Measurements from ENCODE around the gene INTS1. TPM values are rescaled to one million over a fixed set of nuclear protein-coding genes. Genes with fewer than 3 reads are reported as not detected.
"Not testable (repeated sequence)": the region's sequence is repeated elsewhere in the genome, so short reads cannot be mapped to it uniquely, and the experiment has no call there.

INTS1 gene
- total RNA-seq, 1 donor from 2014 or later: 109 TPM

DNA sequence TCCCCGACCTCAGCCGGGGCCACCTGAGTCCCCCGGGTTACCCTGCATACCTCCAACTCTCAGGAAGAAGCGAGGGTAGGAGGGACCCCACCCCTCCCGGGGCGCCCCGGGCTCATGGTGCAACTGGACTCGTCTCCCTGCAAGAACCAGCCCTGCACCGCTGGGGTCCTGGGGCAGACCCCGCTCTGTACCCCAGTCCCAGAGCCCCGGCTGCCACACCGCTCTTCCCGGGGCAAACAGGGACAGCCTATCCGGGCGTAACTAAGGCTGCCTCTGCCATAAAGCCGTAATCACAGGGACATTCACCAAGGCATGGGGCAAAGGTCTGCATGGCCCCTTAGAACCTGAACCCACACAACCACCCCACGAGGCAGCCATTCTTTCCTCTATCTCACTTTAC, 19.7 kb upstream of the INTS1 start:
- TF ChIP-seq, protein P1, sequence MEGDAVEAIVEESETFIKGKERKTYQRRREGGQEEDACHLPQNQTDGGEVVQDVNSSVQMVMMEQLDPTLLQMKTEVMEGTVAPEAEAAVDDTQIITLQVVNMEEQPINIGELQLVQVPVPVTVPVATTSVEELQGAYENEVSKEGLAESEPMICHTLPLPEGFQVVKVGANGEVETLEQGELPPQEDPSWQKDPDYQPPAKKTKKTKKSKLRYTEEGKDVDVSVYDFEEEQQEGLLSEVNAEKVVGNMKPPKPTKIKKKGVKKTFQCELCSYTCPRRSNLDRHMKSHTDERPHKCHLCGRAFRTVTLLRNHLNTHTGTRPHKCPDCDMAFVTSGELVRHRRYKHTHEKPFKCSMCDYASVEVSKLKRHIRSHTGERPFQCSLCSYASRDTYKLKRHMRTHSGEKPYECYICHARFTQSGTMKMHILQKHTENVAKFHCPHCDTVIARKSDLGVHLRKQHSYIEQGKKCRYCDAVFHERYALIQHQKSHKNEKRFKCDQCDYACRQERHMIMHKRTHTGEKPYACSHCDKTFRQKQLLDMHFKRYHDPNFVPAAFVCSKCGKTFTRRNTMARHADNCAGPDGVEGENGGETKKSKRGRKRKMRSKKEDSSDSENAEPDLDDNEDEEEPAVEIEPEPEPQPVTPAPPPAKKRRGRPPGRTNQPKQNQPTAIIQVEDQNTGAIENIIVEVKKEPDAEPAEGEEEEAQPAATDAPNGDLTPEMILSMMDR (IDR thresholded peaks at IDR 0.05; ENCODE audit: unreplicated experiment): no peak
- no peak overlapping the region for H3K4me3 Mint-ChIP-seq (ENCODE audit: unreplicated experiment)
- peaks cover 4% of the 10 kb centered on the region for H3K4me1 Mint-ChIP-seq (ENCODE audit: unreplicated experiment)
- no peak for DNase-seq (ENCODE audit: low spot score)
- H3K27ac Mint-ChIP-seq (ENCODE audit: unreplicated experiment): no peak overlapping the region
- peaks cover 4% of the 10 kb centered on the region for H3K36me3 Mint-ChIP-seq (ENCODE audit: low read depth, unreplicated experiment)
- H3K27me3 Mint-ChIP-seq (ENCODE audit: unreplicated experiment): peaks cover 9% of the 10 kb centered on the region
- H3K9me3 Mint-ChIP-seq (ENCODE audit: unreplicated experiment): no peaks in the 10 kb centered on the region

DNA sequence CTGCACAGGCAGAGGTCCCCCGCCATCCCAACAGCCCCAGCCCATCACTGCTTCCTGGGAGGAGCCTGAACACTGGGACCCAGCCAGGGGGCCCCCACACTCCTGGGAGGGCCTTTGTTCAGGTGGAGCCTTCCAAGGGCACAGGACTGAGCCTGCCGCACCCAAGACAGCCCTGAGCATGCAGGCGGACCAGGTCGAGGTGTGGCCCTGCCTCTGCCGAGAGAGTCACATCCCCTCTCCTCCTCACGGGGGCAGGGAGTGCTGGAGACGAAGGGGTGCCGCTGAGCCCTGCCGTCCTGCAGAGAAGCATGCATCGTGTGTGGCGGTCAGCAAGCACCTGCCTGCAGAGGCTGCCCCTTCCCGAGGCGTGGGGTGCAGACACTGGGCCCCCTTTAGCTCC, 19.0 kb upstream of the INTS1 start:
- peaks cover 9% of the 10 kb centered on the region for H3K27me3 Mint-ChIP-seq (ENCODE audit: unreplicated experiment)
- H3K27ac Mint-ChIP-seq (ENCODE audit: unreplicated experiment): no peak overlapping the region
- peaks cover 4% of the 10 kb centered on the region for H3K36me3 Mint-ChIP-seq (ENCODE audit: low read depth, unreplicated experiment)
- TF ChIP-seq, protein P1 (IDR thresholded peaks at IDR 0.05; ENCODE audit: unreplicated experiment): no peak
- no peak overlapping the region for H3K4me3 Mint-ChIP-seq (ENCODE audit: unreplicated experiment)
- no peak for DNase-seq (ENCODE audit: low spot score)
- H3K4me1 Mint-ChIP-seq (ENCODE audit: unreplicated experiment): peaks cover 4% of the 10 kb centered on the region
- no peaks in the 10 kb centered on the region for H3K9me3 Mint-ChIP-seq (ENCODE audit: unreplicated experiment)

DNA sequence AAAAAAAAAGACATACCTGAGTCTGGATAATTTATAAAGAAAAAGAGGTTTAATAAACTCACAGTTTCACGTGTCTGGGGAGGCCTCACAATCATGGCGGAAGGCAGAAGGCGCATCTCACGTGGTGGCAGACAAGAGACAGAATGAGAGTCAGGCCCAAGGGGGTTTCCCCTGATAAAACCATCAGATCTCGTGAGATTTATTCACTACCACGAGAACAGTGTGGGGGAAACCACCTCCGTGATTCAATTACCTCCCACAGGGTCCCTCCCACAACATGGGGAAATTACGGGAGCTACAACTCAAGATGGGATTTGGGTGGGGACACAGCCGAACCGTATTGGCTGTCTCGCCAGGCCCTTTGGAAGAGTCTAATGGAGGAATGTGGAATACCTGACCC, 17.3 kb upstream of the INTS1 start:
- H3K9me3 Mint-ChIP-seq (ENCODE audit: unreplicated experiment): no peaks in the 10 kb centered on the region
- peaks cover 9% of the 10 kb centered on the region for H3K27me3 Mint-ChIP-seq (ENCODE audit: unreplicated experiment)

GRCh38 chr7:1520539-1521234, 16.5 kb upstream of the INTS1 start:
- no peak for DNase-seq (ENCODE audit: low spot score)
- peaks cover 9% of the 10 kb centered on the region for H3K27me3 Mint-ChIP-seq (ENCODE audit: unreplicated experiment)
- H3K4me1 Mint-ChIP-seq (ENCODE audit: unreplicated experiment): no peaks in the 10 kb centered on the region
- TF ChIP-seq, protein P1 (IDR thresholded peaks at IDR 0.05; ENCODE audit: unreplicated experiment): no peak
- peaks cover 4% of the 10 kb centered on the region for H3K36me3 Mint-ChIP-seq (ENCODE audit: low read depth, unreplicated experiment)
- no peak overlapping the region for H3K27ac Mint-ChIP-seq (ENCODE audit: unreplicated experiment)
- no peaks in the 10 kb centered on the region for H3K9me3 Mint-ChIP-seq (ENCODE audit: unreplicated experiment)
- H3K4me3 Mint-ChIP-seq (ENCODE audit: unreplicated experiment): no peak overlapping the region

More for the DNA sequence above, 17.3 kb upstream of the INTS1 start:
- no peak overlapping the region for H3K27ac Mint-ChIP-seq (ENCODE audit: unreplicated experiment)
- H3K4me1 Mint-ChIP-seq (ENCODE audit: unreplicated experiment): no peaks in the 10 kb centered on the region
- TF ChIP-seq, protein P1 (IDR thresholded peaks at IDR 0.05; ENCODE audit: unreplicated experiment): no peak
- DNase-seq (ENCODE audit: low spot score): no peak
- no peak overlapping the region for H3K4me3 Mint-ChIP-seq (ENCODE audit: unreplicated experiment)
- peaks cover 4% of the 10 kb centered on the region for H3K36me3 Mint-ChIP-seq (ENCODE audit: low read depth, unreplicated experiment)

DNA sequence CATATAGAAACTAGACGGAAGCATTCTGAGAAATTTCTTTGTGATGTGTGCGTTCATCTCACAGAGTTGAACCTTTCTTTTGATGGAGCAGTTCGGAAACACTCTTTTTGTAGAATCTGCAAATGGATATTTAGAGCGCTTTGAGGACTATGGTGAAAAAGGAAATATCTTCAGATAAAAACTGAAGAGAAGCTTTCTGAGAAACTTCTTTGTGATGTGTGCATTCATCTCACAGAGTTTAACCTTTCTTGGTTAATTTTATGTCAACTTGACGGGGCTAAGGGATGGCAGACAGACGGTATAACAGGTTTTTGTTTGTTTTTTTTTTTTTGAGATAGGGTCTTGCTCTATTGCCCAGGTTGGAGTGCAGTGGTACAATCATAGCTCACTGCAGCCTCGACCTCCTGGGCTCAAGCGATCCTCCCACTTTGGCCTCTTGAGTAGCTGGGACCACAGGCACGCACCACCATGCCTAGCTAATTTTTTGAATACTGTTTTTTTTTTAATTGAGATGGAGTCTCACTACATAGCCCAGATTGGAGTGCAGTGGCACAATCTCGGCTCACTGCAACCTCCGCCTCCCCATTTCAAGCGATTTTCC, 15.2 kb upstream of the INTS1 start:
- H3K36me3 Mint-ChIP-seq (ENCODE audit: low read depth, unreplicated experiment); H3K27me3 Mint-ChIP-seq (ENCODE audit: unreplicated experiment); DNase-seq (ENCODE audit: low spot score); H3K27ac Mint-ChIP-seq (ENCODE audit: unreplicated experiment); H3K4me3 Mint-ChIP-seq (ENCODE audit: unreplicated experiment); H3K9me3 Mint-ChIP-seq (ENCODE audit: unreplicated experiment); H3K4me1 Mint-ChIP-seq (ENCODE audit: unreplicated experiment): not testable (repeated sequence)

All from endothelial cell (in vitro differentiated cells).